HCT116 (cell line): Measurements from ENCODE around the gene OR2W1. TPM values are rescaled to one million over a fixed set of nuclear protein-coding genes. Genes with fewer than 3 reads are reported as not detected.

Experiments used
- ATAC-seq: fragments of 200-7000 bp; cut with Tn5 transposase; 2 replicates; pipeline ENCODE4 v1.9.1; 2020; ENCODE audit warnings: mild to moderate bottlenecking, moderate library complexity
- BruUV-seq: library from RNA; stranded (reverse); fragments of 400-500 nt; replicated peaks from 2 replicates; lab custom pipeline; 2021; lab: Mats Ljungman, UMichigan
- CTCF ChIA-PET: fragments of 300-600 bp; sonication (Branson Sonifier 250); formaldehyde crosslinking; loops from one replicate; lab custom pipeline; 2021; ENCODE audit warnings: antibody characterized with exemption; lab: Charles Lee
- POLR2A ChIA-PET: fragments of 300-600, 350-600 bp; sonication (Branson Sonifier 250); formaldehyde crosslinking; loops from one replicate; lab custom pipeline; 2021; ENCODE audit warnings: antibody characterized with exemption; lab: Charles Lee
- RAD21 ChIA-PET, 2 experiments: fragments of 300-600 bp; sonication (Branson Sonifier 250); formaldehyde crosslinking; loops; one replicate each; lab custom pipeline; 2023; ENCODE audit warnings: low total read pairs in 2 of 2; ENCODE audit not compliant: uncharacterized antibody in 2 of 2, unreplicated experiment in 2 of 2, low non-redundant PET in 1 of 2; lab: Charles Lee
- DNase-seq: peaks from one replicate; pipeline ENCODE4 v3.0.0-alpha.2; 2010; ENCODE audit warnings: low read depth, low spot score
- H2AFZ ChIP-seq: fragments of 200-600 bp; shearing (Covaris generic), sonication (generic); 2 replicates; pipeline ENCODE4 v1.6.1; 2017; ENCODE audit warnings: low read depth, mixed run types, mixed read lengths, antibody characterized with exemption, low read length; ENCODE audit not compliant: poor library complexity, severe bottlenecking
- H3K27ac ChIP-seq: 2 replicates; pipeline ENCODE4 v1.5.1; 2012; ENCODE audit warnings: low read depth, low read length
- H3K27me3 ChIP-seq: fragments of 200-600 bp; sonication (generic); 2 replicates; pipeline ENCODE4 v1.6.1; 2016; ENCODE audit warnings: mixed run types, low read length, mixed read lengths; ENCODE audit not compliant: insufficient read depth
- H3K36me3 ChIP-seq, 2 experiments: fragments of 200-500 bp in 1 of 2; fragments of 200-600 bp in 1 of 2; sonication (Bioruptor generic) in 1 of 2; sonication (generic) in 1 of 2; 2 replicates each; pipeline versions ENCODE4 v1.5.1 to v1.6.1; 2014 to 2016; ENCODE audit warnings: low read length in 2 of 2, inconsistent platforms in 1 of 2, mixed read lengths in 1 of 2, mixed run types in 1 of 2; ENCODE audit not compliant: insufficient read depth in 2 of 2, control insufficient read depth in 1 of 2
- H3K4me1 ChIP-seq, 2 experiments: fragments of 200-600 bp in 1 of 2; sonication (generic) in 1 of 2; 2 replicates each; pipeline versions ENCODE4 v1.5.1 to v1.6.1; 2012 to 2017; ENCODE audit warnings: low read length in 2 of 2, inconsistent platforms in 1 of 2, mild to moderate bottlenecking in 1 of 2, mixed read lengths in 1 of 2, mixed run types in 1 of 2, moderate library complexity in 1 of 2; ENCODE audit not compliant: insufficient read depth in 2 of 2, control insufficient read depth in 1 of 2
- H3K4me2 ChIP-seq: fragments of 200-600 bp; sonication (generic); 2 replicates; pipeline ENCODE4 v1.6.1; 2017; ENCODE audit warnings: mixed run types, low read length, mixed read lengths
- H3K4me3 ChIP-seq, 2 experiments: fragments of 200-600 bp in 1 of 2; sonication (generic) in 1 of 2; replicated peaks in 1 of 2; 2 replicates each; pipeline ENCODE4 v1.5.1; 2011 to 2016; ENCODE audit warnings: low read length in 2 of 2, control low read depth in 1 of 2, low read depth in 1 of 2, mild to moderate bottlenecking in 1 of 2, mixed read lengths in 1 of 2, mixed run types in 1 of 2
- H3K79me2 ChIP-seq: fragments of 200-600 bp; sonication (generic); 2 replicates; pipeline ENCODE4 v1.6.1; 2017; ENCODE audit warnings: mild to moderate bottlenecking, mixed run types, low read length, moderate library complexity, mixed read lengths; ENCODE audit not compliant: insufficient read depth
- H3K9ac ChIP-seq: fragments of 200-600 bp; sonication (generic); 2 replicates; pipeline ENCODE4 v1.6.1; 2016; ENCODE audit warnings: low read length, mixed read lengths
- H3K9me2 ChIP-seq: fragments of 200-600 bp; sonication (generic), shearing (Covaris generic); 2 replicates; pipeline ENCODE4 v1.6.1; 2017; ENCODE audit warnings: mixed run types, mild to moderate bottlenecking, moderate library complexity; ENCODE audit not compliant: insufficient read depth
- H3K9me3 ChIP-seq, 2 experiments: fragments of 200-500 bp in 1 of 2; fragments of 200-600 bp in 1 of 2; sonication (Bioruptor generic) in 1 of 2; sonication (generic) in 1 of 2; 2 replicates each; pipeline ENCODE4 v1.6.1; 2014 to 2017; ENCODE audit warnings: low read length in 2 of 2, mixed read lengths in 2 of 2, inconsistent platforms in 1 of 2, low read depth in 1 of 2, mild to moderate bottlenecking in 1 of 2, mixed run types in 1 of 2, moderate library complexity in 1 of 2; ENCODE audit not compliant: control insufficient read depth in 1 of 2, insufficient read depth in 1 of 2
- H4K20me1 ChIP-seq: fragments of 200-600 bp; sonication (generic), shearing (Covaris generic); 2 replicates; pipeline ENCODE4 v1.6.1; 2017; ENCODE audit warnings: mixed run types, mild to moderate bottlenecking, moderate library complexity; ENCODE audit not compliant: insufficient read depth
- CEBPB ChIP-seq: IDR thresholded peaks from 2 replicates; pipeline ENCODE4 v1.6.1; 2012; ENCODE audit warnings: low read depth
- EGR1 ChIP-seq: IDR thresholded peaks from 2 replicates; pipeline ENCODE4 v1.6.1; 2012; ENCODE audit warnings: low read depth
- ELF1 ChIP-seq: IDR thresholded peaks from 2 replicates; pipeline ENCODE4 v1.6.1; 2012; ENCODE audit warnings: low read depth, borderline replicate concordance
- EZH2 ChIP-seq: fragments of 200-600 bp; sonication (generic); IDR thresholded peaks from 2 replicates; pipeline ENCODE4 v1.6.1; 2017; ENCODE audit warnings: antibody characterized with exemption, mixed run types
- EZH2phosphoT487 ChIP-seq: fragments of 200-600 bp; IDR thresholded peaks from 2 replicates; pipeline ENCODE4 v1.6.1; 2018; ENCODE audit warnings: antibody characterized with exemption, borderline replicate concordance
- FOSL1 ChIP-seq: IDR thresholded peaks from 2 replicates; pipeline ENCODE4 v1.6.1; 2012; ENCODE audit warnings: low read depth
- JUND ChIP-seq: IDR thresholded peaks from 2 replicates; pipeline ENCODE4 v1.6.1; 2012
- POLR2A ChIP-seq: IDR thresholded peaks from 2 replicates; pipeline ENCODE4 v1.7.0; 2011; ENCODE audit warnings: borderline replicate concordance; ENCODE audit not compliant: insufficient read depth, insufficient read length; ENCODE audit errors: extremely low read depth
- POLR2AphosphoS5 ChIP-seq: IDR thresholded peaks from 2 replicates; pipeline ENCODE4 v1.6.1; 2011; ENCODE audit warnings: mild to moderate bottlenecking, low read depth, low read length, moderate library complexity
- RAD21 ChIP-seq: IDR thresholded peaks from 2 replicates; pipeline ENCODE4 v1.6.1; 2012; ENCODE audit warnings: low read depth, mild to moderate bottlenecking
- SIN3A ChIP-seq: IDR thresholded peaks from 2 replicates; pipeline ENCODE4 v1.6.1; 2012; ENCODE audit warnings: low read depth
- SP1 ChIP-seq: IDR thresholded peaks from 2 replicates; pipeline ENCODE4 v1.6.1; 2012; ENCODE audit warnings: low read depth
- SRF ChIP-seq: IDR thresholded peaks from 2 replicates; pipeline ENCODE4 v1.6.1; 2012; ENCODE audit warnings: low read depth
- TCF7L2 ChIP-seq: IDR thresholded peaks from 2 replicates; pipeline ENCODE4 v1.7.0; 2011; ENCODE audit warnings: borderline replicate concordance, inconsistent platforms; ENCODE audit not compliant: insufficient read depth, insufficient read length; ENCODE audit errors: extremely low read depth
- ZFX ChIP-seq: fragments of 450-650 bp; IDR thresholded peaks from 2 replicates; pipeline ENCODE4 v1.6.1; 2017
- ZNF274 ChIP-seq: fragments of 200-500 bp; sonication (Bioruptor generic); IDR thresholded peaks from 2 replicates; pipeline ENCODE4 v1.6.1; 2014; ENCODE audit warnings: mild to moderate bottlenecking, low read depth, low read length, inconsistent platforms
- intact Hi-C: fragments of 100-400 bp; cut with micrococcal nuclease; formaldehyde crosslinking; loops from 2 replicates; pipeline ENCODE4 v1.10.0; 2022
- total RNA-seq: library from RNA; stranded (reverse); gene quantifications from one replicate; pipeline ENCODE4 v1.2.1, GENCODE V29; 2021; ENCODE audit not compliant: unreplicated experiment
- TF ChIP-seq, protein P1 (sequence below), 3 experiments: fragments of 200-600 bp in 1 of 3; sonication (generic) in 1 of 3; IDR thresholded peaks in 2 of 3; conservative IDR thresholded peaks in 1 of 3; 2 replicates each; pipeline ENCODE4 v1.5.1; 2012 to 2017; ENCODE audit warnings: low read depth in 2 of 3, low read length in 2 of 3, antibody characterized with exemption in 1 of 3, borderline replicate concordance in 1 of 3, control low read depth in 1 of 3, mild to moderate bottlenecking in 1 of 3, mixed read lengths in 1 of 3, mixed run types in 1 of 3, moderate library complexity in 1 of 3; ENCODE audit not compliant: insufficient read depth in 1 of 3
- TF ChIP-seq, protein P2 (sequence below): IDR thresholded peaks from 2 replicates; pipeline ENCODE4 v1.6.1; 2012
- TF ChIP-seq, protein P3 (sequence below): IDR thresholded peaks from 2 replicates; pipeline ENCODE4 v1.6.1; 2012; ENCODE audit warnings: low read depth
- TF ChIP-seq, protein P4 (sequence below): IDR thresholded peaks from 2 replicates; pipeline ENCODE4 v1.6.1; 2012

The OR2W1 gene
- total RNA-seq, 1 experiment from 2014 or later: not detected

DNA sequence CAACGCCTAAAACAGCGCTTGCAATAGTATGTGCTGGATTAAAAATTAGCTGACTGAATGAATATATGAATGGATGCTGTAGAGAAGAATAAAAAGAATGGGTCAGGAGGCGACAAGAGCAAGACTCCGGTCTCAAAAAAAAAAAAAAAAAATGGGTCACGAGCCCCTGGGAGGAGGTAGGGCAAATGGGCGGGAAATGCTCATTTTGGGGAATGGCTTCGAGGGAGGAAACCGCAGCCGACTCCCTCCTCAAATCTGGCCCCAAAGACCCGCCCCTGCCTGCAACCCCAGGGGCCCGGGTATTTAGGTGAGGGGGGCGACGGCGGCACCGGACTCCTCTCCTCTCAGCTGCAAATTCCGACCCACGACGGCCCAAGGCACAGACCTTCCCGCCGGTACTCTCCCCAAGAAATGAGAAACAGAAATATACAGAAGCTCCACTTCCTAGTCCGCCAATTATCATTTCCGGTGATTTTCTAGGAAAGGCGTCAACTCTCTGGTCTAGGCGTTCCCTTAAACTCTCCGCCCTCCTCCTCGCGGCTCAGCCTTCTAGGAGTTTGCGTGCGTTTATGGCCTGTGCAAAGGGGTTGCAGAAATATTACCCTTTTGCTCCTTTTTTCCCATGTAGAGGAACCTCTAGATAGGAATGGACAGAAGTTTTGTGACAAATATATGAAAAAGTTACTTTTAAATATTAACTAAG is 39.6 kb downstream of the OR2W1 start, which contains the start of gene ZNF311:
ZNF311 (minus strand) TSS at position 133 of the 703 bp plus-strand sequence. CDS start 1,361 bp downstream, outside the sequence.
- H3K9ac ChIP-seq: no peak within 1 kb of the TSS
- H3K4me2 ChIP-seq: no peak within 1 kb of the TSS
- no peaks in the 10 kb centered on the region for H4K20me1 ChIP-seq
- intact Hi-C loops: no loop called here
- CTCF ChIA-PET: no interaction called here
- no peaks in the 10 kb centered on the region for H3K4me1 ChIP-seq
- ATAC-seq (no peak), DNase-seq (no peak)
- RAD21 ChIA-PET: no interaction called here
- H3K27ac ChIP-seq: no peak within 1 kb of the TSS
- no peaks in the 10 kb centered on the region for H3K27me3 ChIP-seq
- POLR2A ChIA-PET: no interaction called here
- H2AFZ ChIP-seq: no peak within 1 kb of the TSS
- H3K4me3 ChIP-seq: no peak within 1 kb of the TSS
- BruUV-seq: no TSS peak
- no peaks in the 10 kb centered on the region for H3K79me2 ChIP-seq
- H3K9me3 ChIP-seq: no peaks in the 10 kb centered on the region
- no peaks in the 10 kb centered on the region for H3K36me3 ChIP-seq
- no peaks in the 10 kb centered on the region for H3K9me2 ChIP-seq
- TF ChIP-seq ELF1 (no peak), POLR2AphosphoS5 (no peak), CEBPB (no peak), POLR2A (no peak), TCF7L2 (no peak), ZNF274 (no peak), SRF (no peak), EZH2phosphoT487 (no peak), SP1 (no peak), RAD21 (no peak), ZFX (no peak), JUND (no peak), EGR1 (no peak), SIN3A (no peak), FOSL1 (no peak), EZH2 (no peak)
- TF ChIP-seq, protein P1, sequence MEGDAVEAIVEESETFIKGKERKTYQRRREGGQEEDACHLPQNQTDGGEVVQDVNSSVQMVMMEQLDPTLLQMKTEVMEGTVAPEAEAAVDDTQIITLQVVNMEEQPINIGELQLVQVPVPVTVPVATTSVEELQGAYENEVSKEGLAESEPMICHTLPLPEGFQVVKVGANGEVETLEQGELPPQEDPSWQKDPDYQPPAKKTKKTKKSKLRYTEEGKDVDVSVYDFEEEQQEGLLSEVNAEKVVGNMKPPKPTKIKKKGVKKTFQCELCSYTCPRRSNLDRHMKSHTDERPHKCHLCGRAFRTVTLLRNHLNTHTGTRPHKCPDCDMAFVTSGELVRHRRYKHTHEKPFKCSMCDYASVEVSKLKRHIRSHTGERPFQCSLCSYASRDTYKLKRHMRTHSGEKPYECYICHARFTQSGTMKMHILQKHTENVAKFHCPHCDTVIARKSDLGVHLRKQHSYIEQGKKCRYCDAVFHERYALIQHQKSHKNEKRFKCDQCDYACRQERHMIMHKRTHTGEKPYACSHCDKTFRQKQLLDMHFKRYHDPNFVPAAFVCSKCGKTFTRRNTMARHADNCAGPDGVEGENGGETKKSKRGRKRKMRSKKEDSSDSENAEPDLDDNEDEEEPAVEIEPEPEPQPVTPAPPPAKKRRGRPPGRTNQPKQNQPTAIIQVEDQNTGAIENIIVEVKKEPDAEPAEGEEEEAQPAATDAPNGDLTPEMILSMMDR (IDR thresholded peaks at IDR 0.05 in 2 of 3, conservative IDR thresholded peaks at IDR 0.05 in 1 of 3; ENCODE audit: borderline replicate concordance in 1 of 3, insufficient read depth in 1 of 3, low read depth in 2 of 3, low read length in 2 of 3): no peak
- TF ChIP-seq, protein P2, sequence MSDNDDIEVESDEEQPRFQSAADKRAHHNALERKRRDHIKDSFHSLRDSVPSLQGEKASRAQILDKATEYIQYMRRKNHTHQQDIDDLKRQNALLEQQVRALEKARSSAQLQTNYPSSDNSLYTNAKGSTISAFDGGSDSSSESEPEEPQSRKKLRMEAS: no peak
- TF ChIP-seq, protein P3, sequence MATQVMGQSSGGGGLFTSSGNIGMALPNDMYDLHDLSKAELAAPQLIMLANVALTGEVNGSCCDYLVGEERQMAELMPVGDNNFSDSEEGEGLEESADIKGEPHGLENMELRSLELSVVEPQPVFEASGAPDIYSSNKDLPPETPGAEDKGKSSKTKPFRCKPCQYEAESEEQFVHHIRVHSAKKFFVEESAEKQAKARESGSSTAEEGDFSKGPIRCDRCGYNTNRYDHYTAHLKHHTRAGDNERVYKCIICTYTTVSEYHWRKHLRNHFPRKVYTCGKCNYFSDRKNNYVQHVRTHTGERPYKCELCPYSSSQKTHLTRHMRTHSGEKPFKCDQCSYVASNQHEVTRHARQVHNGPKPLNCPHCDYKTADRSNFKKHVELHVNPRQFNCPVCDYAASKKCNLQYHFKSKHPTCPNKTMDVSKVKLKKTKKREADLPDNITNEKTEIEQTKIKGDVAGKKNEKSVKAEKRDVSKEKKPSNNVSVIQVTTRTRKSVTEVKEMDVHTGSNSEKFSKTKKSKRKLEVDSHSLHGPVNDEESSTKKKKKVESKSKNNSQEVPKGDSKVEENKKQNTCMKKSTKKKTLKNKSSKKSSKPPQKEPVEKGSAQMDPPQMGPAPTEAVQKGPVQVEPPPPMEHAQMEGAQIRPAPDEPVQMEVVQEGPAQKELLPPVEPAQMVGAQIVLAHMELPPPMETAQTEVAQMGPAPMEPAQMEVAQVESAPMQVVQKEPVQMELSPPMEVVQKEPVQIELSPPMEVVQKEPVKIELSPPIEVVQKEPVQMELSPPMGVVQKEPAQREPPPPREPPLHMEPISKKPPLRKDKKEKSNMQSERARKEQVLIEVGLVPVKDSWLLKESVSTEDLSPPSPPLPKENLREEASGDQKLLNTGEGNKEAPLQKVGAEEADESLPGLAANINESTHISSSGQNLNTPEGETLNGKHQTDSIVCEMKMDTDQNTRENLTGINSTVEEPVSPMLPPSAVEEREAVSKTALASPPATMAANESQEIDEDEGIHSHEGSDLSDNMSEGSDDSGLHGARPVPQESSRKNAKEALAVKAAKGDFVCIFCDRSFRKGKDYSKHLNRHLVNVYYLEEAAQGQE: no peak
- TF ChIP-seq, protein P4, sequence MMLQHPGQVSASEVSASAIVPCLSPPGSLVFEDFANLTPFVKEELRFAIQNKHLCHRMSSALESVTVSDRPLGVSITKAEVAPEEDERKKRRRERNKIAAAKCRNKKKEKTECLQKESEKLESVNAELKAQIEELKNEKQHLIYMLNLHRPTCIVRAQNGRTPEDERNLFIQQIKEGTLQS: no peak
- TF ChIP-seq, all 23 proteins: peak for 0
